ENCODE results near the gene DUSP9.

- no peak for TF ChIP-seq CTCF (IDR thresholded peaks at IDR 0.05; ENCODE audit: insufficient read depth, low read depth, low read length)
- TF ChIP-seq EZH2 (IDR thresholded peaks at IDR 0.05; ENCODE audit: insufficient read depth, low read length): no peak
These were observed 36.2 kb upstream of the DUSP9 start for GRCh38 chrX:153610836-153611213.

Data from astrocyte (in vitro differentiated cells and primary cell).